UCSD-AML1 (cell line): Measurements from ENCODE around the gene CDCA3.
"Not testable (repeated sequence)": the region's sequence is repeated elsewhere in the genome, so short reads cannot be mapped to it uniquely, and the experiment has no call there.

Experiments used
- DNase-seq: peaks from one replicate; lab custom pipeline; 2025; ENCODE audit not compliant: unreplicated experiment; lab: John Stamatoyannopoulos, UW

Gene CDCA3

DNA sequence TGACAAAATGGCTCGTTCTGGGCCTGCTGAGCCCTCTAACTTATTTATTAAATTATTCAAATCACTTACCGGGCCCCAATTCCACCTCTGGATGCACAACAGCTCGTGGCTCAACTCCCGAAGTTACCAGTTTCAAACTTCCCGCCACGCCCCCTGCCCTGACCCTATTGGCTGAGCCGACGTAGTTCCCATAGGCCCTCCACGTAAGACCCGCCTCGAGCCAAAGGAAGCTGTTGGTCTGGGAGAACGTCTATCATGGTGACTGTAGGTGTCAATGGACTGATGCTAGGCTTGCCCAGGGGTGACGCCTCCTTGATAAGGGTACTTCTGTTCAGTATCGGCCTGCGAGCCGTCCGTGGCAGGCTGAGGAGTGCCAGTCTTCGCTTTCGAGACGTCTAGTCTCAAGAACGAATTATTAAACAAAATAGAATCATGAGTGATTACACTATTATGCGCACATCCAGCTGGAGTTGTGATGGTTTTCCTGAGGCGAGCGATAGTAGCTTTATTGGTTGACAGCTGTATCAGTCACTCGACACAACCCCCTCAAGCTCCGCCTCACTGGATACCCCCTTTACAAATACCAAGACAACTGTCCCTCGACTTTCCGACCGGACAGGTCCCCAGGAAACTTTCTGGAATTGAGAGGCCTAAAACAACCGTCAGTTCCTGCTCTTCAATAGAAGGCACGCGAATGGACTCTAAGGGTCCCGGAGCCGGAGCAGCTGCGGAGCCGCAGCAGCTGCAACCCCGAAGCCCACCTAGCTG is at the start of gene CDCA3:
Gene CDCA3 (minus strand): TSS at position 134 of the 768 bp plus-strand sequence. CDS start 334 bp downstream, outside the sequence.
- peak; percentile 90 for DNase-seq

DNA sequence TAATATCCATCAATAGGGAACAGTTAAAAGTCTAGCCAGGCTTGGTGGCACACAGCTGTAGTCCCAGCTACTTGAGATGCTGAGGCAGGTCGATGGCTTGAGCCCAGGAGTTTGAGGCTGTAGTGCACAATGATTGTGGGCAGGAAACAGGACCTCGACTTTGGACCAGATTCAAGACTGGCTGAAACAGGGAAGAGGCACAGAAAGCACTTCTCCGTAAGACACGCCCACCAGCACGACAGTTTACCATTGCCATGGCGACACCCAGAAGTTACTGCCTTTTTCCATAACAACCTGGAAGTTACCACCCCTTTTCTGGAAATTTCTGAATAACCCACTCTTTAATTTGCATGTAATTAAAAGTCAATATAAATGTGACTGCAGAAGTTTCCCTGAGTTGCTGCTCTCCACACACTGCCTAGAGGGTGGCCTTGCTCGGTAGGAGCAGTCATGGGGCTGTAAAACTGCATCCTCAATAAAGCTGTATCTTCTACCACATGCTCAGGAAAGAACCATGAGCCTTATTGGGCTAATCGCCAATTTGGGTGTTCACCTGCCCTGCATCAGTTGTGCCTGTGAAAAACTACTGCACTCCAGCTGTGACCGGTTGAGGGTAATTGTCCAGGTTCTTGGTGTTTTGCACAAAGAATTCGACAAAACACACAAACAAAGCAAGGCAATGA is 48.9 kb upstream of the CDCA3 start:
- DNase-seq: peak; percentile 48

DNA sequence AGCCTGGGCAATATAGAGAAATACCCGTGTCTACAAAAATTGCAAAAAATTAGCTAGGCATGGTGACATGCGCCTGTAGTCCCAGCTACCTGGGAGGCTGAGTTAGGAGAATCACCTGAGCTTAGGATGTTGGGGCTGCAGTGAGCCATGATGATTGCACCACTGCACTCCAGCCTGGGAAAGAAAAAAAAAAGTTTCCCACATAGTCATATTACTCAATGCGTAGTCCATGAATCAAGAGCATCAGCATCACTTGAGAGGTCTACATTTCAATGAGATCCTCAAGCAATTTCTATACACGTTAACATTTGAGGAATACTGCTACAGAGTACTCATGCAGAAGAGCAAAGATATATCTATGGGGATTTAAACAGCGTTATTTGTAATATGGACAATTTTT is 48.3 kb upstream of the CDCA3 start:
- no peak for DNase-seq

DNA sequence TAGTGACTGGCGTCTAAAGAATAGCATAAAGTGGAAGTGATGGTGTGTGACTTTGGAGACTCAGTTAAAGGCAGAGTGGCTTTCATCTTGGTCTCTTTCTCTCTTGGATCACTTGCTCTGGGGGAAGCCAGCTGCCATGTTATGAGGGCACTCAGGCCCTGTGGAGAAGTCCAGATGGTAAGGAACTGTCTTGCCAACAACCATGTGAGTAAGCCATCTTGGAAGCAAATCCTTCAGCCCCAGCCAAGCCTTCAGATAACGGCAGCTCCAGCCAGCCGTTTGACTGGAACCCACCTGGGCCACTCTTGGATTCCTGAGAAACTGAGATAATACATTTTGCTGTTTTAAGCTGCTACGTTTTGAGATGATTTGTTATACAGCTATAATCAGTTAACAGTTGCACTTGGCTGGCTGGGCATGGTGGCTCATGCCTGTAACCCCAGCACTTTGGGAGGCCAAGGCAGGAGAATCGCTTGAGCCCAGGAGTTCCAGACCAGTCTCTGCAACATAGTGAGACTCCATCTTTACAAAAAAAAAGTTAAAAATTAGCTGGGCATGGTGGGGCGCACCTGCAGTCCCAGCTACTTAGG is 45.9 kb upstream of the CDCA3 start:
- DNase-seq: no peak

DNA sequence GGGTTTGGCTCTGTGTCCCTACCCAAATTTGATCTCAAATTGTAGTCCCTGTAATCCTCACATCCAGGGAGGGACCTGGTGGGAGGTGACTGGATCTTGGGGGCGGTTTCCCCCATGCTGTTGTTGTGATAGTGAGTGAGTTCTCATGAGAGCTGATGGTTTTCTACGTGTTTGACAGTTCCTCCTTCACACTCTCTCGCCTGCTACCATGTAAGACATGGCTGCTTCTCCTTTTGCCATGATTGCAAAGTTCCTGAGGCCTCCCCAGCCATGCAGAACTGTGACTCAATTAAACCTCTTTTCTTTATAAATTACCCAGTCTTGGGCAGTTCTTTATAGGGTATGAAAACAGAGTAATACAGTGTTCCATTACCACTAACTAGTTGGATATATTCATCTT is 43.2 kb upstream of the CDCA3 start:
- no peak for DNase-seq

DNA sequence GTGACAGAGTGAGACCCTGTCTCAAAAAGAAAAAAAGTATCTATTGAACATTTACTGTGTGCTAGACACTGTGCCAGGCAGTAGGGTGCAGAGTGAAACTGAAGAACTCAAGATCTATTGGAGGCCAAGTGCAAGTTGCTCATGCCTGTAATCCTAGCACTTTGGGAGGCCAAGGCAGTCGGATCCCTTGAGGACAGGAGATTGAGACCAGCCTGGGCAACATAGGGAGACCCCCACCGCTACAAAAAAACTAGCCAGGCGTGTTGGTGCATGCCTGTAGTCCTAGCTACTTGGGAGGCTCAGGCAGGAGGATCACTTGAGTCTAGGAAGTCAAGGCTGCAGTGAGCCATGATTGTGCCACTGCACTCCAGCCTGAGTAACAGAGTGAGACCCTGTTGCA is 41.6 kb upstream of the CDCA3 start:
- not testable (repeated sequence) for DNase-seq

DNA sequence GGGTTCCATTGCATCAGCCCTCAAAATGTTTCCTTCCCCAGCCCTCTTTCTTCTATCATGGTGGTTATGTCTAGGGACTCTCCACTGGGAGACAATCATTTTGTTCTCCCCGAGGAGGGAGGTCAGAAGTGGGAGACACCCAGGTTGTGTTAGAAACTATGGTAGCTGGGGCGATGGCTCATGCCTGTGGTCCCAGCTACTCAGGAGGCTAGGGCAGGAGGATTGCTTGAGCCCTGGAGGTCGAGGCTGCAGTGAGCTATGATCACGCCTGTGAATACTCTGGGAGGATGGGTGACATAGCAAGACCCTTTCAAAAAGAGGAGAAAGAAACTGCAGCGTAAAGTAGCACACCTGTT is 40.5 kb upstream of the CDCA3 start:
- no peak for DNase-seq

DNA sequence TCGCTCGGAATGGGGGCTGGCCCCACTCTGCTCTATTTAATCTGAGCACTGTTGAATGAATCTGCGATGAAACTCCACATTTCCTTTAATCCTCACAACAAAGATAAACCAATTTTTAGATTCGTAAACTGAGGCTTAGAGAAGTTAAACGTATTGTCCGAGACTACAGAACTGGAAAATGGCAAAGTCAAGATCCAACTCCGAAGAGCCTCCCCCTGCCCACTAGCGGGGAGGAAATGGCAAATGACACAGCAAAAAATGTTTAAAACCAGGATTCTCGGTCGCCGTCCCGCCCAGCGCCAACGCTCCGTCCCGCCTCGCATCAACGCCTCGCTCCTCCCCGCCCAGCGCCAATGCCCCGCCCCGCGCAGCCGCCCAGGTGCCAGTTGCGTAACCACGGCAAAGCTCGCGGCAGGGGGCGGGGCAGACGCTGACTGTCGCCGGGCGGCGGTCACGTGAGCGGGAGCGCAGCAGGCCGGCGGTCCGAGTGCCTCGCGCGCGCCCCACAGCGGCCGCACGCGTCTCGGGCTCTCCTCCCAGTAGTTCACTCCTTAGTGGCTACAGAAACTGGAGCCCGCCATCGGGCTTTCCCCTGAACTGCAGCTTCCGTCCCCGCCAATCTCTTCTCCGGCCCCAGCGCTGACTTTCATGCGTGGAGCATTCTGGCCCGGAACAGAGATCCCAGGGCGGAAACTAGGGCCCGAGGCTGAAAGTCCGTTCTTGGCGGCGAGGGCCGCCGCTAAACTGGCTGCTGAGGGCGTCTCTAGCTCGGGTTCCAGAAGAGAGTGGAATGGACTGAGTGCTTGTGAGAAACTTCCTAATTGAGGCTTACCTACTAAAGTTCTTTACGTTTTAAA is 39.9 kb upstream of the CDCA3 start:
- peak; percentile 99 for DNase-seq

DNA sequence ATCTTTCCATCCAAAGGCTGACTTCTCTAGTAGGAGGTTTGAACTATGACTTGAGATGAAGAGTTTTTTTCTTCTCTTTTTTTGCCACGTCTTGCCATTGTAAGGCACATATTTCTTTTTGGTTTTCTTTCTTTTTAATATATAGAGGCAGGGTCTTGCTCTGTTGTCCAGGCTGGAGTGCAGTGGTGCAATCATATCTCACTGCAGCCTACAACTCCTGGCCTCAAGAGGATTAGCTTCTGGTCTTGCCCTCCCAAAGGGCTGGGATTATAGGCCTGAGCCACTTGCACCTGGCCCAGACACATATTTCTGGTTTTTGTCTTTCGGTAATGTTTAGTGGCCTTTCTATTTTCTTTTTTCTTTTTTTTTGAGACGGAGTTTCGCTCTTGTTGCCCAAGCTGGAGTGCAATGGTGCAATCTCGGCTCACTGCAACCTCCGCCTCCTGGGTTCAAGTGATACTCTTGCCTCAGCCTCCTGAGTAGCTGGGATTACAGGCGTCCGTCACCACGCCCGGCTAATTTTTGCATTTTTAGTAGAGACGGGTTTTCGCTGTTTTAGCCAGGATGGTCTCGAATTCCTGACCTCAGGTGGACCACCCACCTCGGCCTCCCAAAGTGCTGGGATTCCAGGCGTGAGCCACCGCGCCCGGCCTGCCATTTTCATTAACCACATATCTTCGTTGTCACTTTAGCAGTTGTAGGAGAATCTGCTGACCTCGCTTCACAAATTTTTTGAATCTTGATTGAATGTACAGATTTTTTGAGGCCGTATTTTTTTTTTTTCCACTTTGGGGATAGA is 38.9 kb upstream of the CDCA3 start:
- not testable (repeated sequence) for DNase-seq

DNA sequence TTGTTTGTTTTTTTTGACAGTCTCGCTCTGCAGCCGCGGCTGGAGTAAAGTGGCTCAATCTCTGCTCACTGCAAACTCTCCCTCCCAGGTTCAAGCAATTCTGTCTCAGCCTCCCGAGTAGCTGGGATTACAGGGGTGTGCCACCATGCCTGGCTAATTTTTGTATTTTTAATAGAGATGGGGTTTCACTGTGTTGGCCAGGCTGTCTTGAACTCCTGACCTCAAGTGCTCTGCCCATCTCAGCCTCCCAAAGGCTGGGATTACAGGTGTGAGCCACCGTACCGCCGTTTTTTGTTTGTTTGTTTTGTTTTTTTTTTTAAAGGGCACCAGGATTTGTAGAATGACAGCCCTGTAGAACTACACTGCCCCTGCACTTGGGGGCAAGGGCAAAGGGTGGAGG is 37.7 kb upstream of the CDCA3 start:
- not testable (repeated sequence) for DNase-seq

DNA sequence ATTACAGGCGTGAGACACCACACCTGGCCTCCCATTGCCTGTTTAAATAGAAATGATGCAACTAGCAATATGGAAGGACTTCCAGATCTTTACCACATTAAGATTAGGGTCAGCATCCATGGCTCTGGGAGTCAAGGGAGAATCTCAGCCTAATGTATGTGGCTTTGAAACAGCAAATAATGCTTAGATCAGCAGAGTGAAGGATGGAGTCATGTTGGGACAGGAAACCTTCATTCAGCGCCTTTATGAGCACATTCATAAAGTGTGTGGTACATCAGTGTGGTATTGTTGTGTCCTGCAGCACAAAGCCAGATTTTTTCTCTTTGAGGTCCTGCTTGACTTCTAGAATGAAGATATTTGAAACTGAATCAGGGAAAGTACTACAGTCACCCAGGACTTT is 37.3 kb upstream of the CDCA3 start:
- DNase-seq: no peak

DNA sequence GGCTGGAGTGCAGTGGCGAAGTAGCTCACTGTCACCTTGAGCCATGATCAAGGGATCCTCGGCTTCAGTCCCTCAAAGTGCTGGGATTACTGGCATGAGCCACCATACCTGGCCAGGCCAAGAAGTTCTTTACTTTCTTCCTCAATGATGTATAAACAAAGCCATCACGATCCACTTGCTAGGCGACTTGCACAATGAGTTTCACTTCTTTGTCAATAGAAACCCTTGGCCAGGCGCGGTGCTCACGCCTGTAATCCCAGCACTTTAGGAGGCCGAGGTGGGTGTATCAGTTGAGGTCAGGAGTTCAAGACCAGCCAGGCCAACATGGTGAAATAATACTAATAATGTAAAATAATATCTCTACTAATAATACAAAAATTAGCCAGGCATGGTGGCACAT is 36.4 kb upstream of the CDCA3 start:
- DNase-seq: no peak

DNA sequence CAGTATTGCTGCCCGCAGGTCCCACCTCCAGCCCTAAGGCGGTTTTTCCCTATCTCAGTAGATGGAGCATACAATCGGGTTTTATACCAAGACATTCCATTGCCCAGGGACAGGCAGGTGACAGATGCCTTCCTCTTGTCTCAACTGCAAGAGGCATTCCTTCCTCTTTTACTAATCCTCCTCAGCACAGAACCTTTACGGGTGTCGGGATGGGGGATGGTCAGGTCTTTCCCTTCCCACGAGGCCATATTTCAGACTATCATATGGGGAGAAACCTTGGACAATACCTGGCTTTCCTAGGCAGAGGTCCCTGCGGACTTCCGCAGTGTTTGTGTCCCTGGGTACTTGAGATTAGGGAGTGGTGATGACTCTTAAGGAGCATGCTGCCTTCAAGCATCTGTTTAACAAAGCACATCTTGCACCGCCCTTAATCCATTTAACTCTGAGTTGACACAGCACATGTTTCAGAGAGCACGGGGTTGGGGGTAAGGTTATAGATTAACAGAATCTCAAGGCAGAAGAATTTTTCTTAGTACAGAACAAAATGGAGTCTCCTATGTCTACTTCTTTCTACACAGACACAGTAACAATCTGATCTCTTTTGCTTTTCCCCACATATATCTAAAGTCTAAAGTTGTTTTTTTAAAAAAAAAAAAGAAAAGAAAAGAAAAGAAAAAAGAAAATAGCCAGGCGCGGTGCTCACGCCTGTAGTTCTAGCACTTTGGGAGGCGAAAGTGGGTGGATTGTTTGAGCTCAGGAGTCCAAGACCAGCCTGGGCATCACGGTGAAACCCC is 35.3 kb upstream of the CDCA3 start:
- DNase-seq: not testable (repeated sequence)

DNA sequence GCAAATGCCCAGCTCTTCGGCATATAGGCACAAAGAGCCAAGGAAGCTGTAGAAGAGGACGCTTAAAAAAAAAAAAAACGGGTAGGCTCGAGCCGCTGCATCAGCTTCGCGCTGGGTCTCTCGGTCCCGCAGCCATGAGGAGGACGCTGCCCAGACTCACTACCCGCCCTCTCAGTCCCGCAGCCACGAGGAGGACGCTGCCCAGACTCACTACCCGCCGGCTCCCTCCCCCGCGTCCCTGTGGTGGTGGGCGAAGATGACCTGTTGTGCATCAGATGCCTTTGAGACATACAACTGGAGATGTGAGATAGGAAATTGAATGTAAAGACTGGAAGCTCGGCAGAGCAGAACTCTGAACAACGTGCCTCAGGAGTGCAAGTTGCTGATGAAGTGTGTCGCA is 33.5 kb upstream of the CDCA3 start:
- DNase-seq: no peak

DNA sequence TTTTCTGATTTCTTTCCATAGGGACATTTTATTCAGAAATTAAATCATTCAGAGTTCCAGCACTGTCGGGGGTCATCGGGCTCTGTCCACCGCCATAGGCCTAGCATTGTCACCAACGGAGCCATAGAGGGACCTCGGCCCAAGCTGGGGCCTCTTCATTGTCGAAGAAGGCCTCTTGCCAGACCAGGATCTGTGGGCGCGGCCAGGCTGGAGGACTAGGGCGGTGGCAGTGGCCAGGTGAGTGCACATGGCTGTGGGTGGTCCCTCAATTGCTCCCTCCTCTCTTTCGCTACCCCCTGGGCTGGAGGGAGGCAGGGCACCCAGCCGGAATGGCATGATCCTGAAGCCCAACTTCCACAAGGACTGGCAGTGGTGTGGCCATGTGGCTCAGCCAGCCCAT is 32.6 kb upstream of the CDCA3 start:
- DNase-seq: no peak

DNA sequence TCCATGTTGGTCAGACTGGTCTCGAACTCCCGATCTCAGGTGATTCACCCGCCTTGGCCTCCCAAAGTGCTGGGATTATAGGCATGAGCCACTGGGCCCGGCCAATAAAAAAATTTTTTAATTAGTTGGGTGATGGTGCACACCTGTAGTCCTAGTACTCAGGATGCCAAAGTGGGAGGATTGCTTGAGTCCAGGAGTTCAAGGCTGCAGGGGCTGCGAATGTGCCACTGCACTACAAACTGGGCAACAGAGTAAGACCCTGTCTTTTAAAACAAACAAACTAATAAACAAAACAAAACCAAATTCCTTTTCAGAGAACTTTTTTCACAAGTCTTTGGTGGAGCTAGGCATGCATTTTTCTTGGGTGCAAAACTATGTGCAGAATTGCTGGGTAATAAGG is 32.2 kb upstream of the CDCA3 start:
- DNase-seq: no peak

DNA sequence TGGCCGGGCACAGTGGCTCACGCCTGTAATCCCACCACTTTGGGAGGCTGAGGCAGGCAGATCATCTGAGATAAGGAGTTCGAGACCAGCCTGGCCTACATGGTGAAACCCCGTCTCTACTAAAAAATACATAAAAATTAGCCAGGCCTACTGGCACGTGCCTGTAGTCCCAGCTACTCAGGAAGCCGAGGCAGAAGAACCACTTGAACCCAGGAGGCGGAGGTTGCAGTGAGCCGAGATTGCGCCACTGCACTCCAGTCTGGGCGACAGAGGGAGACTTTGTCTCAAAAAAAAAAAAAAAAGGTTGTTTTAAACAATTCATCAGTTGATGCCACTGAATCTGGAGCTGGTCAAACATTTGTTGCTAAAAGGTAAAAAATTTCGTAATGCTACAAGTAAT is 28.7 kb upstream of the CDCA3 start:
- DNase-seq: not testable (repeated sequence)

DNA sequence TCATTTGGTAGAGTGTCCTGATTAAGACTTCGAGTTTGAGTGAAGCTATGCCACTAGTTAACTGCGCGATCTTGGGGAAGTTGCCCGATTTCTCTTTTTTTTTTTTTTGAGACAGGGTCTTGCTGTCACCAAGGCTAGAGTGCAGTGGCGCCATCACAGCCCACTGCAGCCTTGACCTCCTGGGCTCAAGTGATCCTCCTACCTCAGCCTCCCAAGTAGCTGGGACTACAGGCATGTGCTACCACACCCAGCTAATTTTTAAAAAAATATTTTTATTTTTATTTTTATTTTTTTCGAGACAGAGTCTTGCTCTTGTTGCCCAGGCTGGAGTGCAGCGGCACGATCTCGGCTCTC is 22.9 kb upstream of the CDCA3 start:
- not testable (repeated sequence) for DNase-seq

DNA sequence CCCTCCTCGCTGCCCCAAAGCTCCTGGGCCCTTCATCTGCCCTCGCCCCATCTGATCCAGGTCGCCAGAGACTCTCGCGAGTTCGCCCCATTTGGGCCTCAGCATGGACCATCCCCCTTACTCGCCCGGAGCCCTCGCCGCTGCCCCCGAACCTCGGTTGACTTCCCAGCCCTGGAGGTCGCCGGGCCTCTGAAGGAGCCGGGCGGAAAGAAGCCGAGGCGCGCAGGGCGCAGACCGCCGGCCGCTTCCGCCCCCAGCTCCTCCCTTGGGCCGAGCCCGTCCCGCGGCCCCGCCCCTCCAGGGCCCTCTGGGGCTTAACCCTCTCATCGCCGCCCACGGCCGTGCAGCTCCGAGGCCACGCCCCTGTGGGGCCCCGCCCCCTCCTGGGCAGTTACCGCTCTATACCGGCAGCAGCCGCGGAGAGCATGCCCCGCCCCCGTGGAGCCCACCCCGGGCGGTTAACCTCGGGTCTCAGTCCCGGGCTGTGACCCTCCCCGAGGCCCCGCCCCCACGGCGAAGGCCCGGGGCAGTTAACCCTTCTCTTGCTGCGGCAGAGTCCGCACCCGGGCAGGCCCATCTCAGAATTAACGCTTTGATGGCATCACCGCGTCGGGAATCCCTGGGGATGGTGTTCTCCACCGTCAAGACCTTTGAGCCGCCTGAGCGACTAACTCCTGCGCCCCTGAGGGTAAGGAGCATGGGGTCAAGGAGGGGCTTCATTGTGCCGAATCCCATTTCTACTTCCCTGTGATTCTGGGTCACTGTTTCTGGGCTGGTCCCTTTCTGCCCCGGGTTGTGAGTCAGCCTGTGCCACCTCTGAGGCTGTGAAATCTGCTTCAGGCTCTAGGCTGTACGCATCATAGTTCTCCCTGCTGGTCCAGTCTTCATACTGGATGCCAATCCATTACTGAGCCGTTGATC is 22.3 kb upstream of the CDCA3 start, which contains the start of gene SPSB2:
Gene SPSB2 (minus strand): TSS at position 210 of the 921 bp plus-strand sequence. CDS start 402 bp downstream, outside the sequence.
- peak; percentile 99 for DNase-seq
